CD4-positive, alpha-beta T cell (primary cell): ENCODE measurements around the gene PAPPA. TPM values are rescaled to one million over a fixed set of nuclear protein-coding genes. Genes with fewer than 3 reads are reported as not detected.

Experiments used
- ATAC-seq: fragments of 200-7000 bp; cut with Tn5 transposase; one replicate; pipeline ENCODE4 v1.10.0; 2022; ENCODE audit warnings: mild to moderate bottlenecking; ENCODE audit not compliant: poor library complexity
- CTCF ChIA-PET: fragments of 350-600 bp; sonication (Branson Sonifier 250); formaldehyde crosslinking; loops from one replicate; lab custom pipeline; 2021; ENCODE audit warnings: antibody characterized with exemption, inconsistent platforms; lab: Charles Lee
- POLR2A ChIA-PET: fragments of 350-600 bp; sonication (Branson Sonifier 250); formaldehyde crosslinking; loops from one replicate; lab custom pipeline; 2021; ENCODE audit warnings: antibody characterized with exemption, inconsistent platforms; lab: Charles Lee
- DNase-seq, 14 experiments: peaks; one replicate each; pipeline ENCODE4 v3.0.0-alpha.2; 2013 to 2020; ENCODE audit warnings: mixed read lengths in 2 of 14
- H3K27ac ChIP-seq, 2 donors: one replicate each; pipeline versions ENCODE4 v1.5.1 to v1.7.0; 2013; ENCODE audit warnings: low read length in 2 of 2, low read depth in 1 of 2, mild to moderate bottlenecking in 1 of 2
- H3K27me3 ChIP-seq, 2 experiments: 1 replicate in 1 of 2; 2 replicates in 1 of 2; pipeline versions ENCODE4 v1.6.1 to v1.7.0; 2013; ENCODE audit warnings: low read length in 2 of 2, control low read depth in 1 of 2, mild to moderate bottlenecking in 1 of 2, moderate library complexity in 1 of 2; ENCODE audit not compliant: insufficient read depth in 2 of 2, control insufficient read depth in 1 of 2
- H3K36me3 ChIP-seq: one replicate; pipeline ENCODE4 v1.6.1; 2013; ENCODE audit warnings: low read length, control low read depth; ENCODE audit not compliant: insufficient read depth
- H3K4me1 ChIP-seq: one replicate; pipeline ENCODE4 v1.6.1; 2013; ENCODE audit warnings: low read length, control low read depth; ENCODE audit not compliant: insufficient read depth
- H3K4me3 ChIP-seq: one replicate; pipeline ENCODE4 v1.5.1; 2013; ENCODE audit warnings: mild to moderate bottlenecking, low read length, moderate library complexity
- H3K9me3 ChIP-seq, 2 experiments: 1 replicate in 1 of 2; 2 replicates in 1 of 2; pipeline versions ENCODE4 v1.6.1 to v1.7.0; 2013; ENCODE audit warnings: low read length in 2 of 2, mild to moderate bottlenecking in 2 of 2, control low read depth in 1 of 2, moderate library complexity in 1 of 2; ENCODE audit not compliant: control insufficient read depth in 1 of 2, insufficient read depth in 1 of 2
- H3K27ac Mint-ChIP-seq: one replicate; pipeline ENCODE4 v1.8.0; 2020; ENCODE audit warnings: mixed read lengths
- H3K27me3 Mint-ChIP-seq: one replicate; pipeline ENCODE4 v1.8.0; 2021; ENCODE audit warnings: mixed read lengths
- H3K36me3 Mint-ChIP-seq: one replicate; pipeline ENCODE4 v1.8.0; 2021; ENCODE audit warnings: low read depth, mixed read lengths
- H3K4me1 Mint-ChIP-seq: one replicate; pipeline ENCODE4 v1.8.0; 2021; ENCODE audit warnings: low read depth, mixed read lengths
- H3K4me3 Mint-ChIP-seq: one replicate; pipeline ENCODE4 v1.8.0; 2020; ENCODE audit warnings: mild to moderate bottlenecking, mixed read lengths
- H3K9me3 Mint-ChIP-seq: one replicate; pipeline ENCODE4 v1.8.0; 2020; ENCODE audit warnings: mixed read lengths
- CTCF ChIP-seq: fragments of 200-600 bp; IDR thresholded peaks from one replicate; pipeline ENCODE4 v1.8.0; 2022; ENCODE audit warnings: antibody characterized with exemption, mild to moderate bottlenecking
- intact Hi-C, 2 experiments: fragments of 100-400 bp; cut with DNase I in 1 of 2; cut with micrococcal nuclease in 1 of 2; formaldehyde crosslinking; loops; one replicate each; pipeline versions ENCODE4 v1.15.1 to v1.9.0; 2023 to 2025; cut with DNase I, micrococcal nuclease
- total RNA-seq, 174 experiments: library from RNA in 2 of 174; stranded (reverse) in 2 of 174; gene quantifications; one replicate each; pipeline ENCODE4 v1.2.3 and lab custom pipeline; 2021 to 2026

The PAPPA gene
- total RNA-seq, 2 experiments from 2014 or later, result 0.03 TPM; not detected in 1

- Mint-ChIP-seq H3K36me3 (no peaks in the 10 kb centered on the region), H3K4me3 (no peak overlapping the region), H3K9me3 (peaks cover 2% of the 10 kb centered on the region), H3K27ac (no peak overlapping the region), H3K27me3 (no peaks in the 10 kb centered on the region), H3K4me1 (no peaks in the 10 kb centered on the region)
- Histone ChIP-seq H3K4me3 (no peak overlapping the region), H3K9me3 (no peaks in the 10 kb centered on the region), H3K27ac (no peak overlapping the region), H3K27me3 (no peaks in the 10 kb centered on the region), H3K4me1 (no peaks in the 10 kb centered on the region), H3K36me3 (no peaks in the 10 kb centered on the region)
- no peak for TF ChIP-seq CTCF
- ATAC-seq (no peak), DNase-seq (no peak)
- ChIA-PET CTCF (no interaction called here), POLR2A (no interaction called here)
- intact Hi-C loops, result no loop called here
Observed at GRCh38 chr9:116230051-116230632, 76.6 kb downstream of the PAPPA start.

GRCh38 chr9:116232424-116233159, 79.0 kb downstream of the PAPPA start:
- no peak overlapping the region for H3K4me3 Mint-ChIP-seq
- Histone ChIP-seq H3K9me3 (no peaks in the 10 kb centered on the region), H3K27me3 (no peaks in the 10 kb centered on the region), H3K4me3 (no peak overlapping the region), H3K36me3 (no peaks in the 10 kb centered on the region), H3K27ac (no peak overlapping the region), H3K4me1 (no peaks in the 10 kb centered on the region)
- DNase-seq (no peak), ATAC-seq (no peak)
- no peaks in the 10 kb centered on the region for H3K4me1 Mint-ChIP-seq
- H3K9me3 Mint-ChIP-seq, result peaks cover 2% of the 10 kb centered on the region
- ChIA-PET CTCF (no interaction called here), POLR2A (no interaction called here)
- no peak overlapping the region for H3K27ac Mint-ChIP-seq
- intact Hi-C loops, result no loop called here
- H3K27me3 Mint-ChIP-seq, result no peaks in the 10 kb centered on the region
- H3K36me3 Mint-ChIP-seq, result no peaks in the 10 kb centered on the region
- no peak for TF ChIP-seq CTCF

GRCh38 chr9:116233160-116233530, 79.6 kb downstream of the PAPPA start:
- Mint-ChIP-seq H3K27me3 (no peaks in the 10 kb centered on the region), H3K4me3 (no peak overlapping the region), H3K9me3 (peaks cover 2% of the 10 kb centered on the region), H3K36me3 (no peaks in the 10 kb centered on the region), H3K27ac (no peak overlapping the region), H3K4me1 (no peaks in the 10 kb centered on the region)
- H3K4me3 ChIP-seq, result no peak overlapping the region
- ChIA-PET CTCF (no interaction called here), POLR2A (no interaction called here)
- no peak for DNase-seq
- no peaks in the 10 kb centered on the region for H3K4me1 ChIP-seq
- no peaks in the 10 kb centered on the region for H3K27me3 ChIP-seq
- no peak for ATAC-seq
- H3K36me3 ChIP-seq, result no peaks in the 10 kb centered on the region
- TF ChIP-seq CTCF, result no peak
- no peaks in the 10 kb centered on the region for H3K9me3 ChIP-seq
- intact Hi-C loops, result no loop called here
- H3K27ac ChIP-seq, result no peak overlapping the region
